Endothelial cell of umbilical vein (primary cell): ENCODE measurements around the gene CSRP1. TPM values are rescaled to one million over a fixed set of nuclear protein-coding genes. Genes with fewer than 3 reads are reported as not detected.
A peak's percentile ranks its signal among the peaks of the same experiment; 100 is the strongest.

Experiments used
- BruUV-seq: library from RNA; stranded (reverse); fragments of 400-500 nt; replicated peaks from 2 replicates; lab custom pipeline; 2021; lab: Mats Ljungman, UMichigan
- CTCF ChIA-PET: fragments of 300-600, 350-600 bp; sonication (Branson Sonifier 250); formaldehyde crosslinking; loops from one replicate; lab custom pipeline; 2021; ENCODE audit warnings: antibody characterized with exemption, inconsistent platforms; lab: Charles Lee
- POLR2A ChIA-PET: fragments of 300-600, 350-600 bp; sonication (Branson Sonifier 250); formaldehyde crosslinking; loops from one replicate; lab custom pipeline; 2021; ENCODE audit warnings: antibody characterized with exemption, inconsistent platforms; lab: Charles Lee
- DNase-seq: peaks from one replicate; pipeline ENCODE4 v3.0.0-alpha.2; 2011; ENCODE audit warnings: low read depth, low spot score
- FAIRE-seq: peaks from 2 replicates; lab custom pipeline; 2011; peaks lifted over from hg19 to GRCh38; lab: Jason Lieb, UNC
- H2AFZ ChIP-seq: 2 replicates; pipeline ENCODE4 v1.6.0; 2012; ENCODE audit warnings: low read depth, low read length, control low read depth, inconsistent platforms
- H3K27ac ChIP-seq: 2 replicates; pipeline ENCODE4 v1.5.1; 2011; ENCODE audit warnings: low read depth, mild to moderate bottlenecking, control low read depth, low read length, moderate library complexity; ENCODE audit not compliant: insufficient read depth
- H3K27me3 ChIP-seq, 2 experiments: 2 replicates each; pipeline versions ENCODE4 v1.6.0 to v1.6.1; 2011; ENCODE audit warnings: low read length in 2 of 2, mixed read lengths in 1 of 2; ENCODE audit not compliant: control insufficient read depth in 2 of 2, insufficient read depth in 2 of 2
- H3K36me3 ChIP-seq, 2 experiments: 2 replicates in 1 of 2; 3 replicates in 1 of 2; pipeline ENCODE4 v1.5.1; 2011; ENCODE audit warnings: low read length in 2 of 2, mild to moderate bottlenecking in 1 of 2, moderate library complexity in 1 of 2; ENCODE audit not compliant: control insufficient read depth in 2 of 2, insufficient read depth in 2 of 2; ENCODE audit errors: extremely low read depth in 1 of 2
- H3K4me1 ChIP-seq: 3 replicates; pipeline ENCODE4 v1.5.1; 2011; ENCODE audit warnings: mild to moderate bottlenecking, low read length; ENCODE audit not compliant: control insufficient read depth, insufficient read depth; ENCODE audit errors: extremely low read depth
- H3K4me2 ChIP-seq: 2 replicates; pipeline ENCODE4 v1.6.1; 2011; ENCODE audit warnings: low read length, control low read depth, mixed read lengths; ENCODE audit not compliant: insufficient read depth
- H3K4me3 ChIP-seq, 3 experiments: fragments of 200-600 bp in 1 of 3; sonication (generic), shearing (Covaris generic) in 1 of 3; replicated peaks in 1 of 3; 2 replicates each; pipeline ENCODE4 v1.5.1; 2011 to 2016; ENCODE audit warnings: control low read depth in 3 of 3, low read length in 3 of 3, mild to moderate bottlenecking in 2 of 3, inconsistent platforms in 1 of 3, low read depth in 1 of 3, moderate library complexity in 1 of 3; ENCODE audit not compliant: insufficient read depth in 1 of 3
- H3K79me2 ChIP-seq: 2 replicates; pipeline ENCODE4 v1.6.0; 2012; ENCODE audit warnings: low read length, inconsistent platforms; ENCODE audit not compliant: control insufficient read depth, insufficient read depth
- H3K9ac ChIP-seq: replicated peaks from 2 replicates; pipeline ENCODE3; 2011; ENCODE audit warnings: low read length, control low read depth; ENCODE audit not compliant: insufficient read depth; ENCODE audit errors: extremely low read depth
- H3K9me1 ChIP-seq: replicated peaks from 3 replicates; pipeline ENCODE4 v1.6.0; 2011; ENCODE audit warnings: mild to moderate bottlenecking, low read length; ENCODE audit not compliant: control insufficient read depth, insufficient read depth; ENCODE audit errors: extremely low read depth
- H3K9me3 ChIP-seq: replicated peaks from 2 replicates; pipeline ENCODE4 v1.5.1; 2012; ENCODE audit warnings: low read length, inconsistent platforms; ENCODE audit not compliant: control insufficient read depth, insufficient read depth
- H4K20me1 ChIP-seq: replicated peaks from 2 replicates; pipeline ENCODE3; 2011; ENCODE audit warnings: mild to moderate bottlenecking, low read length; ENCODE audit not compliant: control insufficient read depth, insufficient read depth; ENCODE audit errors: extremely low read depth
- EZH2 ChIP-seq: IDR thresholded peaks from 2 replicates; pipeline ENCODE4 v1.6.1; 2012; ENCODE audit warnings: borderline replicate concordance, low read depth, mild to moderate bottlenecking, moderate library complexity, low read length, inconsistent platforms; ENCODE audit not compliant: severe bottlenecking
- JUN ChIP-seq: IDR thresholded peaks from 2 replicates; pipeline ENCODE4 v1.6.1; 2011; ENCODE audit warnings: borderline replicate concordance, low read depth; ENCODE audit not compliant: insufficient read length, insufficient read depth
- MYC ChIP-seq: IDR thresholded peaks from one replicate; pipeline ENCODE4 v1.6.1; 2011; ENCODE audit warnings: mild to moderate bottlenecking, low read depth, low read length
- POLR2A ChIP-seq: IDR thresholded peaks from 2 replicates; pipeline ENCODE4 v1.6.1; 2012; ENCODE audit warnings: low read depth, mild to moderate bottlenecking, control low read depth, low read length
- dilution Hi-C: fragments of 300-500 bp; cut with MboI; formaldehyde crosslinking; loops from one replicate; pipeline ENCODE4 v1.15.0; 2019; ENCODE audit warnings: low sequenced_read_pairs; ENCODE audit not compliant: extremely low pct_ligation_motif_present
- intact Hi-C: fragments of 100-400 bp; cut with micrococcal nuclease; formaldehyde crosslinking; loops from one replicate; pipeline ENCODE4 v1.10.0; 2022
- polyA plus RNA-seq, 4 experiments: library from polyadenylated mRNA; depleted of rRNA in 3 of 4; stranded (reverse) in 3 of 4; unstranded in 1 of 4; fragments of >200 nt; gene quantifications; 2 replicates each; pipeline versions ENCODE4 v1.2.1 to v1.2.3, GENCODE V29; 2011 to 2012; ENCODE audit warnings: missing spikeins in 1 of 4
- total RNA-seq: library from RNA; stranded (reverse); gene quantifications from 2 replicates; pipeline ENCODE4 v1.2.3, GENCODE V29; 2021

Gene CSRP1
- total and polyA plus RNA-seq, 2 donors (not counting 3 experiments of a cell fraction or from before 2014, with no cell fraction given) = 393 to 510 TPM

DNA sequence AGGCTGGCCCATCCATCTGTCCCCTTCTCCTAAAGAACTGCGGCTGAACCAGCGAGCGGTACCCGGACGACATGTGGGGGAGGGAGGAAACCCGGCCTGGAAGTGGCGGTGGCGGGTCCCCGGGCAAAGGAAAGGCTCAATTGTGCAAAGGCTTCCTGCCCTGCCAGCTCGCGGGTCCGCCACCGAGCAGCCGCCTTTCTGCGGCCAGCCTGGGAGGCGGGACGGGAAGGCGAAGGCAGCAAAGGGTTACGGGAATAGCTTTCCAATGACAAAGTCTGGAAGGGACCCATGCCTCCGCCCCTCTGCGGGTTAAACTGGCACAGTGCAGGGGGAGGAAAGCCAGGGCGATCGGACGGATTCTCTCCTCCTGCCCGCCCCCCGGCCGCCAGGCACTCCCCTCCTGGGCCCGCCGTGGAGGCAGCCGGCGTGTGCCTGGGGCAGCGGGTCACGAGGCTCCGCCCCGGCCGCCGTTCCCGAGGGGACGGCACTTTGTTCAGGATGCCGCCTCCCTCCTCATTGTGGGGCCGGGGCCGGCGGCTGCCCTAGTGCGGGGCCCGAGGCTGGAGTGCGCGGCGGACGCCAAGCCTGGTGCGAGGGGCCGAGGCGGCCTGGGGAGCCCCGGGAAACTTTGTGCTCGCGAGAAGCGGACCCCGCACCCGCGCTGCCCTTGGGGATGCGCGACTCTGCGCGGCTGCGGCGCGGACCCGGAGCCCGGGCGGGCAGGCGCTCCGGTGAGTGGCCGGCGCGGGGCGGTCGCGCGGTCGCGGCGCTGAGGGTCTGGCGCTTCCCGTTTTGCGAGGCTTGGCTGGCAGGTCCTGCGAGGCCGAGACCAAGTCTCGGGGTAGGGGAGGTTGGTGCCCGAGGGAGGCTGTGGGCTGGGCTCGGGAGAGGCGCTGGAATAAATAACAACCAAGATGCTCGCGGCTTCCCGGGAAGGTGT is 32.0 kb upstream of the CSRP1 start, which contains the start of gene NAV1:
NAV1 (plus strand) TSS at position 516 of the 940 bp plus-strand sequence. CDS start 83,758 bp downstream, outside the sequence.
- Histone ChIP-seq H2AFZ (peak within 1 kb of the TSS; percentile 32), H3K4me2 (peak within 1 kb of the TSS; percentile 90), H3K9ac (peak within 1 kb of the TSS; percentile 88), H3K36me3 (no peaks in the 10 kb centered on the region), H3K27me3 (no peaks in the 10 kb centered on the region), H3K9me3 (no peaks in the 10 kb centered on the region), H3K9me1 (no peaks in the 10 kb centered on the region), H3K4me1 (peaks cover 74% of the 10 kb centered on the region), H3K79me2 (peaks cover 46% of the 10 kb centered on the region), H3K4me3 (peak within 1 kb of the TSS; percentile 70 to 90 (median 85)), H4K20me1 (no peaks in the 10 kb centered on the region), H3K27ac (peak within 1 kb of the TSS; percentile 93)
- CTCF ChIA-PET = interaction anchor here (1.0 to 2.2 kb wide), 9 partner anchors 17 to 256 kb away, joined by 4 to 11 read pairs (median 7); no protein-coding TSS in a partner anchor
- FAIRE-seq = peak; percentile 96
- intact Hi-C loops (loop anchor here (1.0 to 10.0 kb wide), 6 partner anchors 9 to 416 kb away; partner anchors contain the start of gene TIMM17A), dilution Hi-C loops (no loop called here)
- DNase-seq = peak; percentile 84
- TF ChIP-seq MYC (no peak), POLR2A (peak; percentile 85), EZH2 (no peak), JUN (no peak)
- POLR2A ChIA-PET = interaction anchor here (0.6 to 1.0 kb wide), 2 partner anchors 33 to 35 kb away, joined by 3 read pairs; no protein-coding TSS in a partner anchor
- BruUV-seq = no TSS peak
